Endothelial cell of umbilical vein (primary cell): ENCODE data around the gene SSH2.

ENCODE experiments used
- EZH2 ChIP-seq: IDR thresholded peaks from 2 replicates; pipeline ENCODE4 v1.6.1; 2012; ENCODE audit warnings: borderline replicate concordance, low read depth, mild to moderate bottlenecking, moderate library complexity, low read length, inconsistent platforms; ENCODE audit not compliant: severe bottlenecking
- JUN ChIP-seq: IDR thresholded peaks from 2 replicates; pipeline ENCODE4 v1.6.1; 2011; ENCODE audit warnings: borderline replicate concordance, low read depth; ENCODE audit not compliant: insufficient read length, insufficient read depth
- POLR2A ChIP-seq: IDR thresholded peaks from 2 replicates; pipeline ENCODE4 v1.6.1; 2012; ENCODE audit warnings: low read depth, mild to moderate bottlenecking, control low read depth, low read length
- POLR2AphosphoS5 ChIP-seq: IDR thresholded peaks from 2 replicates; pipeline ENCODE4 v1.6.1; 2012; ENCODE audit warnings: low read depth, mild to moderate bottlenecking, control low read depth, low read length, moderate library complexity; ENCODE audit not compliant: insufficient read depth
- TF ChIP-seq, protein P1 (sequence below), 2 donors: IDR thresholded peaks; 1 replicate in 1 of 2; 2 replicates in 1 of 2; pipeline ENCODE4 v1.5.1; 2011; ENCODE audit warnings: low read length in 2 of 2, mild to moderate bottlenecking in 2 of 2, moderate library complexity in 2 of 2, control low read depth in 1 of 2, inconsistent platforms in 1 of 2, low read depth in 1 of 2; ENCODE audit not compliant: insufficient read depth in 1 of 2; ENCODE audit errors: extremely low read depth in 1 of 2

DNA sequence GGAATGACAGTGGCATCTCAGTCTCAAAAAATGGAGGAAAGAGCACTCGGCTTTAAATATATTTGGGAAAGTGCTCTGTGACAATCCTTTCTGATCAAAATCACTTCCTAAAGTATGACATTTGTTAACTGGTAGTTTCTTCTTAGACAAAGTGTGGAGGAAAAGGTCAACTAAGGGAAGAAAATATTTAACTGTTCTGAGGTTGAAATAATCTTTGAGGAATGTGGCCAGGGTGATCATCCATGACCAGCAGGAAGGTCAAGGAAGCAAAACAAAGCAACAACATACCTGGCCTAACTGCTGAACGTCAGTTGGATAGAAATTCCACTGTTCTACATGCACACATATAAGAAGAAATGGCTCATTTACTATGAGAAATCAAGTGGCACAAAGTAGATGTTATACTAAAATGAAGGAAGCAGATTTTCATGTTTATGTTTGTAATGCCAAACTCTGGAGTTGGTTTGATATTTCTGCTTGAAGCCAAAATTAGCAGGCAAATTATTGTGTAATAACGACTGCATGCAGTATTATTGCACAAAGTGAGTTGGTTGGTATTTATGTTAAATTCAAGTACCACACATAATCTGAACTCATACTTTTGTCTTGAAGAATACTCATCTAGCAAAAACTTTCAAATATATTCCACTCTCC lies 220.0 kb downstream of the SSH2 start:
- TF ChIP-seq POLR2A, result no peak
- TF ChIP-seq EZH2, result no peak
- TF ChIP-seq, protein P1, sequence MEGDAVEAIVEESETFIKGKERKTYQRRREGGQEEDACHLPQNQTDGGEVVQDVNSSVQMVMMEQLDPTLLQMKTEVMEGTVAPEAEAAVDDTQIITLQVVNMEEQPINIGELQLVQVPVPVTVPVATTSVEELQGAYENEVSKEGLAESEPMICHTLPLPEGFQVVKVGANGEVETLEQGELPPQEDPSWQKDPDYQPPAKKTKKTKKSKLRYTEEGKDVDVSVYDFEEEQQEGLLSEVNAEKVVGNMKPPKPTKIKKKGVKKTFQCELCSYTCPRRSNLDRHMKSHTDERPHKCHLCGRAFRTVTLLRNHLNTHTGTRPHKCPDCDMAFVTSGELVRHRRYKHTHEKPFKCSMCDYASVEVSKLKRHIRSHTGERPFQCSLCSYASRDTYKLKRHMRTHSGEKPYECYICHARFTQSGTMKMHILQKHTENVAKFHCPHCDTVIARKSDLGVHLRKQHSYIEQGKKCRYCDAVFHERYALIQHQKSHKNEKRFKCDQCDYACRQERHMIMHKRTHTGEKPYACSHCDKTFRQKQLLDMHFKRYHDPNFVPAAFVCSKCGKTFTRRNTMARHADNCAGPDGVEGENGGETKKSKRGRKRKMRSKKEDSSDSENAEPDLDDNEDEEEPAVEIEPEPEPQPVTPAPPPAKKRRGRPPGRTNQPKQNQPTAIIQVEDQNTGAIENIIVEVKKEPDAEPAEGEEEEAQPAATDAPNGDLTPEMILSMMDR (IDR thresholded peaks at IDR 0.05; ENCODE audit: extremely low read depth in 1 of 2, insufficient read depth in 1 of 2, low read depth in 1 of 2, low read length in 2 of 2), result no peak
- no peak for TF ChIP-seq POLR2AphosphoS5
- no peak for TF ChIP-seq JUN
